Measurements from ENCODE around the gene HS6ST3.

The HS6ST3 gene

GRCh38 chr13:96573563-96573962, 483.7 kb downstream of the HS6ST3 start:
- no peak for DNase-seq

GRCh38 chr13:96575423-96576320, 485.8 kb downstream of the HS6ST3 start:
- no peak for DNase-seq

- DNase-seq, result no peak
Measured at GRCh38 chr13:96581741-96582140, 491.8 kb downstream of the HS6ST3 start.

- no peak for DNase-seq
Measured at GRCh38 chr13:96615252-96615651, 525.3 kb downstream of the HS6ST3 start.

GRCh38 chr13:96617528-96617927, 527.6 kb downstream of the HS6ST3 start:
- no peak for DNase-seq

GRCh38 chr13:96621634-96622183, 531.8 kb downstream of the HS6ST3 start:
- DNase-seq, result no peak

- DNase-seq, result no peak
Measured at GRCh38 chr13:96629331-96629730, 539.4 kb downstream of the HS6ST3 start.

GRCh38 chr13:96632536-96633320, 542.8 kb downstream of the HS6ST3 start:
- DNase-seq, result no peak

- DNase-seq, result no peak
Measured at GRCh38 chr13:96636001-96636709, 546.2 kb downstream of the HS6ST3 start.

- DNase-seq, result no peak
Measured at GRCh38 chr13:96637039-96637438, 547.1 kb downstream of the HS6ST3 start.

- no peak for DNase-seq
Measured at GRCh38 chr13:96646101-96646500, 556.2 kb downstream of the HS6ST3 start.

- no peak for DNase-seq
Measured at GRCh38 chr13:96646515-96647211, 556.8 kb downstream of the HS6ST3 start.

- peak; percentile 93 for DNase-seq
Measured at GRCh38 chr13:96650301-96650886, 560.5 kb downstream of the HS6ST3 start.

GRCh38 chr13:96651598-96651997, 561.7 kb downstream of the HS6ST3 start:
- DNase-seq, result no peak

- DNase-seq, result peak; percentile 39
Measured at GRCh38 chr13:96652506-96652905, 562.6 kb downstream of the HS6ST3 start.

- DNase-seq, result no peak
Measured at GRCh38 chr13:96661612-96662011, 571.7 kb downstream of the HS6ST3 start.

- DNase-seq, result peak; percentile 44
Measured at GRCh38 chr13:96662036-96662435, 572.1 kb downstream of the HS6ST3 start.

GRCh38 chr13:96667294-96668018, 577.5 kb downstream of the HS6ST3 start:
- no peak for DNase-seq

GRCh38 chr13:96671073-96671472, 581.2 kb downstream of the HS6ST3 start:
- peak; percentile 70 for DNase-seq

- peak; percentile 22 for DNase-seq
Measured at GRCh38 chr13:96672016-96672415, 582.1 kb downstream of the HS6ST3 start.

GRCh38 chr13:96673825-96674224, 583.9 kb downstream of the HS6ST3 start:
- DNase-seq, result no peak
